ENCODE measurements around the gene COPB1. TPM values are rescaled to one million over a fixed set of nuclear protein-coding genes. Genes with fewer than 3 reads are reported as not detected.

The COPB1 gene
- polyA plus RNA-seq, 1 donor from 2014 or later = 157 TPM

DNA sequence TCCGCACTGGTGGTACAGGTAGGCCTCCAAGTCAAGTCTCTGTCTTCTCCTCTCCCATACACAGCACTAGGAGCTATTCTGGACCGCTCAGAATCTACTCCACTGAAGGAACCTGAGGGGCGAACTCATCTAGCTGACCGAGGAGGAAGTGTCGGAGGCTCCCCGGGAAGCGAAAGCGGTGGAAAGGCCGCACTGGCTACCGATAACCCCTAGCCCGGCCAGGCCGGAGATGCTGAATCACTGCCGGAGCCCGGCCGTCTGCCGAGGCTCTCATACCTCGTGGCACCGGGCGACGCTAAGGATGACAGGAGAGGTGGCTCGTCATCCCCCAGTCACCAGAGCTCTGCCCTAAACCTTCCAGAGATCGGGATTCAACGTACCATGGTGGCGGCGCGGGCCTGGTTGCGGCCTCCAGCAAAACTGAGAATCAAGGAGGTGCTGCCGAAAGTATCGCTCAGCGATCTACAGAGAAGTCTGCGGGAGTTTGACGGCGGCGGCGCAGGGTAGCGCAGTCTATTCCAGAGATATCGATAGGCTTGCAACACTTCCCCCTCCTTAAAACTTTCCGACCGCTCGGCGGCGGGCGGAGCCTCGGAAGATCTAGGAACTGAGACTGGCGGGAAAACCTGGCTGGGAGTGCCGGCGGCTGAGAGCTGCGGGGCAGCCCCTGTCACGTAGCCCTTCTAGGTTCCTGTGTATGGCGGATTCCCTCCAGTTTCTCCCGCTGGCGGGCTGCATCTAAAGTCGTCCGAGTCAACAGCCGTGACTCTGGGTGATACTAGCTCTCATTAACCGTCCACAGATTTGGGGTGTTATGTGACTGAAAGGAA is 20.5 kb upstream of the COPB1 start, which contains the start of gene PSMA1:
TSS of gene PSMA1 (minus strand) at position 470 of the 830 bp plus-strand sequence. CDS start at position 383, 87 bp downstream.
- H3K27ac ChIP-seq (ENCODE audit: low read length) = peak within 1 kb of the TSS; percentile 78
- no peaks in the 10 kb centered on the region for H3K27me3 ChIP-seq (ENCODE audit: insufficient read depth, low read depth, low read length)
- H2AFZ ChIP-seq (ENCODE audit: low read depth, low read length) = peak within 1 kb of the TSS; percentile 77
- no peaks in the 10 kb centered on the region for H3F3A ChIP-seq (ENCODE audit: insufficient read depth, low read length, poor library complexity, severe bottlenecking)
- peak within 1 kb of the TSS; percentile 75 for H3K4me3 ChIP-seq (ENCODE audit: low read length)
- H3K9ac ChIP-seq (ENCODE audit: low read length) = peak within 1 kb of the TSS; percentile 85
- TF ChIP-seq TAF1 (IDR thresholded peaks at IDR 0.05; ENCODE audit: low read depth) (no peak), RAD21 (conservative IDR thresholded peaks at IDR 0.05) (peak; percentile 54), MXI1 (conservative IDR thresholded peaks at IDR 0.05; ENCODE audit: poor library complexity, severe bottlenecking) (peak; percentile 89), SMC3 (conservative IDR thresholded peaks at IDR 0.05; ENCODE audit: poor library complexity) (peak; percentile 55), POLR2AphosphoS5 (IDR thresholded peaks at IDR 0.05) (peak; percentile 89), EP300 (conservative IDR thresholded peaks at IDR 0.05; ENCODE audit: poor library complexity, severe bottlenecking) (peak; percentile 68), EZH2 (IDR thresholded peaks at IDR 0.05; ENCODE audit: borderline replicate concordance, insufficient read depth, low read length, poor library complexity, severe bottlenecking) (no peak)
- TF ChIP-seq, protein P1, sequence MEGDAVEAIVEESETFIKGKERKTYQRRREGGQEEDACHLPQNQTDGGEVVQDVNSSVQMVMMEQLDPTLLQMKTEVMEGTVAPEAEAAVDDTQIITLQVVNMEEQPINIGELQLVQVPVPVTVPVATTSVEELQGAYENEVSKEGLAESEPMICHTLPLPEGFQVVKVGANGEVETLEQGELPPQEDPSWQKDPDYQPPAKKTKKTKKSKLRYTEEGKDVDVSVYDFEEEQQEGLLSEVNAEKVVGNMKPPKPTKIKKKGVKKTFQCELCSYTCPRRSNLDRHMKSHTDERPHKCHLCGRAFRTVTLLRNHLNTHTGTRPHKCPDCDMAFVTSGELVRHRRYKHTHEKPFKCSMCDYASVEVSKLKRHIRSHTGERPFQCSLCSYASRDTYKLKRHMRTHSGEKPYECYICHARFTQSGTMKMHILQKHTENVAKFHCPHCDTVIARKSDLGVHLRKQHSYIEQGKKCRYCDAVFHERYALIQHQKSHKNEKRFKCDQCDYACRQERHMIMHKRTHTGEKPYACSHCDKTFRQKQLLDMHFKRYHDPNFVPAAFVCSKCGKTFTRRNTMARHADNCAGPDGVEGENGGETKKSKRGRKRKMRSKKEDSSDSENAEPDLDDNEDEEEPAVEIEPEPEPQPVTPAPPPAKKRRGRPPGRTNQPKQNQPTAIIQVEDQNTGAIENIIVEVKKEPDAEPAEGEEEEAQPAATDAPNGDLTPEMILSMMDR (IDR thresholded peaks at IDR 0.05; ENCODE audit: poor library complexity, severe bottlenecking) = peak; percentile 53
- TF ChIP-seq, protein P2, sequence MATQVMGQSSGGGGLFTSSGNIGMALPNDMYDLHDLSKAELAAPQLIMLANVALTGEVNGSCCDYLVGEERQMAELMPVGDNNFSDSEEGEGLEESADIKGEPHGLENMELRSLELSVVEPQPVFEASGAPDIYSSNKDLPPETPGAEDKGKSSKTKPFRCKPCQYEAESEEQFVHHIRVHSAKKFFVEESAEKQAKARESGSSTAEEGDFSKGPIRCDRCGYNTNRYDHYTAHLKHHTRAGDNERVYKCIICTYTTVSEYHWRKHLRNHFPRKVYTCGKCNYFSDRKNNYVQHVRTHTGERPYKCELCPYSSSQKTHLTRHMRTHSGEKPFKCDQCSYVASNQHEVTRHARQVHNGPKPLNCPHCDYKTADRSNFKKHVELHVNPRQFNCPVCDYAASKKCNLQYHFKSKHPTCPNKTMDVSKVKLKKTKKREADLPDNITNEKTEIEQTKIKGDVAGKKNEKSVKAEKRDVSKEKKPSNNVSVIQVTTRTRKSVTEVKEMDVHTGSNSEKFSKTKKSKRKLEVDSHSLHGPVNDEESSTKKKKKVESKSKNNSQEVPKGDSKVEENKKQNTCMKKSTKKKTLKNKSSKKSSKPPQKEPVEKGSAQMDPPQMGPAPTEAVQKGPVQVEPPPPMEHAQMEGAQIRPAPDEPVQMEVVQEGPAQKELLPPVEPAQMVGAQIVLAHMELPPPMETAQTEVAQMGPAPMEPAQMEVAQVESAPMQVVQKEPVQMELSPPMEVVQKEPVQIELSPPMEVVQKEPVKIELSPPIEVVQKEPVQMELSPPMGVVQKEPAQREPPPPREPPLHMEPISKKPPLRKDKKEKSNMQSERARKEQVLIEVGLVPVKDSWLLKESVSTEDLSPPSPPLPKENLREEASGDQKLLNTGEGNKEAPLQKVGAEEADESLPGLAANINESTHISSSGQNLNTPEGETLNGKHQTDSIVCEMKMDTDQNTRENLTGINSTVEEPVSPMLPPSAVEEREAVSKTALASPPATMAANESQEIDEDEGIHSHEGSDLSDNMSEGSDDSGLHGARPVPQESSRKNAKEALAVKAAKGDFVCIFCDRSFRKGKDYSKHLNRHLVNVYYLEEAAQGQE (IDR thresholded peaks at IDR 0.05; ENCODE audit: borderline replicate concordance) = peak; percentile 25
- H3K9me2 ChIP-seq (ENCODE audit: insufficient read depth, low read length) = no peaks in the 10 kb centered on the region
- H3K9me3 ChIP-seq (ENCODE audit: low read length) = no peaks in the 10 kb centered on the region
- H3K36me3 ChIP-seq (ENCODE audit: insufficient read depth, low read length) = peaks cover 4% of the 10 kb centered on the region
- no peaks in the 10 kb centered on the region for H4K20me1 ChIP-seq (ENCODE audit: insufficient read depth)
- peak within 1 kb of the TSS; percentile 76 for H3K4me2 ChIP-seq (ENCODE audit: low read length)
- peaks cover 18% of the 10 kb centered on the region for H3K79me2 ChIP-seq (replicated peaks; ENCODE audit: insufficient read depth, low read length)

DNA sequence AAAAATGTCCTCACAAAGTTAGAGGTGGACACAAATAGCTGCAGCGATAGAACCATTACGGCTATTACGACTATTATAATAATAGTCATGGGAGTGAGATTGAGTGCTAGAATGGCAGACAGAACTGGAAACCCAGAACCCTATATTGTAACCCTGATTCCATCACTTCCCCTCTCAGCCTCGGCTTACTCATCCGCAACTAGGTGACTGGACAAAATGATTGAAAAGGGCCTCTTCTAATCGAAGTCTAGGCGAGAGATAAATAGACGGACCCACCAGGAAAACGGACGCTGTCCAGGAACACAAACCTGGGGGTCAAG is 19.9 kb upstream of the COPB1 start:
- H3K27ac ChIP-seq (ENCODE audit: low read length) = peak overlapping the region; percentile 78
- peaks cover 18% of the 10 kb centered on the region for H3K79me2 ChIP-seq (replicated peaks; ENCODE audit: insufficient read depth, low read length)
- H3K27me3 ChIP-seq (ENCODE audit: insufficient read depth, low read depth, low read length) = no peaks in the 10 kb centered on the region
- no peaks in the 10 kb centered on the region for H3F3A ChIP-seq (ENCODE audit: insufficient read depth, low read length, poor library complexity, severe bottlenecking)
- peak overlapping the region; percentile 75 for H3K4me3 ChIP-seq (ENCODE audit: low read length)
- no peaks in the 10 kb centered on the region for H3K9me2 ChIP-seq (ENCODE audit: insufficient read depth, low read length)
- H3K9me3 ChIP-seq (ENCODE audit: low read length) = no peaks in the 10 kb centered on the region
- H4K20me1 ChIP-seq (ENCODE audit: insufficient read depth) = no peaks in the 10 kb centered on the region
- peaks cover 4% of the 10 kb centered on the region for H3K36me3 ChIP-seq (ENCODE audit: insufficient read depth, low read length)
- H3K9ac ChIP-seq (ENCODE audit: low read length) = peak overlapping the region; percentile 85
- peak overlapping the region; percentile 77 for H2AFZ ChIP-seq (ENCODE audit: low read depth, low read length)
- H3K4me2 ChIP-seq (ENCODE audit: low read length) = peak overlapping the region; percentile 76
- no peak for TF ChIP-seq EP300 (conservative IDR thresholded peaks at IDR 0.05; ENCODE audit: poor library complexity, severe bottlenecking)
- TF ChIP-seq MXI1 (conservative IDR thresholded peaks at IDR 0.05; ENCODE audit: poor library complexity, severe bottlenecking) = no peak
- no peak for TF ChIP-seq POLR2AphosphoS5 (IDR thresholded peaks at IDR 0.05)
- TF ChIP-seq EZH2 (IDR thresholded peaks at IDR 0.05; ENCODE audit: borderline replicate concordance, insufficient read depth, low read length, poor library complexity, severe bottlenecking) = no peak
- TF ChIP-seq SMC3 (conservative IDR thresholded peaks at IDR 0.05; ENCODE audit: poor library complexity) = no peak
- no peak for TF ChIP-seq TAF1 (IDR thresholded peaks at IDR 0.05; ENCODE audit: low read depth)
- TF ChIP-seq, protein P1 (IDR thresholded peaks at IDR 0.05; ENCODE audit: poor library complexity, severe bottlenecking) = no peak
- TF ChIP-seq, protein P2 (IDR thresholded peaks at IDR 0.05; ENCODE audit: borderline replicate concordance) = no peak
- no peak for TF ChIP-seq RAD21 (conservative IDR thresholded peaks at IDR 0.05)

All from neural cell (in vitro differentiated cells).